Panc1 (cell line): ENCODE measurements around the gene USP11. TPM values are rescaled to one million over a fixed set of nuclear protein-coding genes. Genes with fewer than 3 reads are reported as not detected.

Source experiments
- ATAC-seq: fragments of 200-7000 bp; cut with Tn5 transposase; 2 replicates; pipeline ENCODE4 v1.9.1; 2020; ENCODE audit warnings: mild to moderate bottlenecking, moderate library complexity
- Bru-seq: library from RNA; stranded (reverse); fragments of 400-500 nt; gene quantifications from one replicate; lab custom pipeline; 2021; lab: Mats Ljungman, UMichigan
- BruChase-seq, 2 experiments: library from RNA; stranded (reverse); fragments of 400-500 nt; gene quantifications; one replicate each; lab custom pipeline; 2021; lab: Mats Ljungman, UMichigan
- BruUV-seq: library from RNA; stranded (reverse); fragments of 400-500 nt; replicated peaks from 2 replicates; lab custom pipeline; 2021; lab: Mats Ljungman, UMichigan
- CTCF ChIA-PET: fragments of 300-600 bp; sonication (Branson Sonifier 250); formaldehyde crosslinking; loops from one replicate; lab custom pipeline; 2022; ENCODE audit warnings: antibody characterized with exemption; lab: Charles Lee
- POLR2A ChIA-PET: fragments of 300-600 bp; sonication (Branson Sonifier 250); formaldehyde crosslinking; loops from one replicate; lab custom pipeline; 2022; ENCODE audit warnings: antibody characterized with exemption; lab: Charles Lee
- DNase-seq: peaks from one replicate; pipeline ENCODE4 v3.0.0-alpha.2; 2010; ENCODE audit warnings: low read depth, low spot score
- H3K27ac ChIP-seq: 2 replicates; pipeline ENCODE4 v1.5.1; 2011; ENCODE audit warnings: mild to moderate bottlenecking, low read length, inconsistent platforms
- H3K27me3 ChIP-seq: fragments of 200-500 bp; sonication (Bioruptor generic); 2 replicates; pipeline ENCODE4 v1.6.0; 2014; ENCODE audit warnings: low read length, inconsistent platforms; ENCODE audit not compliant: control insufficient read depth, insufficient read depth
- H3K36me3 ChIP-seq: fragments of 200-500 bp; sonication (Bioruptor generic); 2 replicates; pipeline ENCODE4 v1.5.1; 2014; ENCODE audit warnings: inconsistent platforms, mild to moderate bottlenecking, low read length, moderate library complexity; ENCODE audit not compliant: control insufficient read depth, insufficient read depth
- H3K4me1 ChIP-seq: 2 replicates; pipeline ENCODE4 v1.5.1; 2011; ENCODE audit warnings: inconsistent platforms, mild to moderate bottlenecking, low read length, moderate library complexity; ENCODE audit not compliant: control insufficient read depth, insufficient read depth
- H3K4me3 ChIP-seq, 2 experiments: 2 replicates each; pipeline ENCODE4 v1.5.1; 2011 to 2012; ENCODE audit warnings: low read depth in 2 of 2, low read length in 2 of 2, mild to moderate bottlenecking in 2 of 2, inconsistent platforms in 1 of 2, moderate library complexity in 1 of 2
- H3K9me3 ChIP-seq: fragments of 200-500 bp; sonication (Bioruptor generic); 2 replicates; pipeline ENCODE4 v1.5.1; 2014; ENCODE audit warnings: low read depth, mild to moderate bottlenecking, inconsistent platforms, low read length, moderate library complexity; ENCODE audit not compliant: control insufficient read depth, insufficient read depth
- POLR2AphosphoS5 ChIP-seq: IDR thresholded peaks from 2 replicates; pipeline ENCODE4 v1.6.1; 2012; ENCODE audit warnings: mild to moderate bottlenecking, low read depth, low read length, moderate library complexity
- REST ChIP-seq, 2 experiments: IDR thresholded peaks; 2 replicates each; pipeline ENCODE4 v1.6.1; 2011 to 2012; ENCODE audit warnings: low read depth in 2 of 2, control low read depth in 1 of 2, low read length in 1 of 2, mild to moderate bottlenecking in 1 of 2, moderate library complexity in 1 of 2; ENCODE audit not compliant: insufficient read depth in 1 of 2
- SIN3A ChIP-seq: IDR thresholded peaks from 2 replicates; pipeline ENCODE4 v1.6.1; 2012; ENCODE audit warnings: low read depth, mild to moderate bottlenecking, low read length, moderate library complexity, borderline replicate concordance; ENCODE audit not compliant: insufficient read depth
- TCF7L2 ChIP-seq: IDR thresholded peaks from 2 replicates; pipeline ENCODE4 v1.6.1; 2011; ENCODE audit warnings: mild to moderate bottlenecking, low read depth, low read length, inconsistent platforms
- in situ Hi-C: cut with HindIII; loops from 2 replicates; pipeline ENCODE4 v1.10.0; 2016; ENCODE audit warnings: low sequenced_read_pairs, low pct_unique_long_range_greater_than_20kb
- intact Hi-C: fragments of 100-400 bp; cut with micrococcal nuclease; formaldehyde crosslinking; loops from one replicate; pipeline ENCODE4 v1.10.0; 2022; ENCODE audit not compliant: unreplicated experiment
- long read RNA-seq: library from polyadenylated mRNA; unstranded; transcript quantifications from one replicate; pipeline ENCODE4 v2.0.0, GENCODE V29; 2021; ENCODE audit not compliant: unreplicated experiment
- polyA plus RNA-seq: library from polyadenylated mRNA; unstranded; fragments of >200 nt; gene quantifications from one replicate; pipeline ENCODE4 v1.2.1, GENCODE V29; 2012; ENCODE audit warnings: missing spikeins; ENCODE audit not compliant: insufficient read length
- total RNA-seq: library from RNA; stranded (reverse); gene quantifications from one replicate; pipeline ENCODE4 v1.2.1, GENCODE V29; 2021; ENCODE audit not compliant: unreplicated experiment
- TF ChIP-seq, protein P1 (sequence below): fragments of 450-650 bp; IDR thresholded peaks from 2 replicates; pipeline ENCODE4 v1.5.1; 2017; ENCODE audit warnings: mild to moderate bottlenecking

USP11 gene
- 82.4 TPM for total RNA-seq
- polyA plus RNA-seq: 105 TPM
- Bru-seq, nascent RNA: percentile 79 among the genes with signal in this experiment
- BruChase-seq, experiment 1, labeled RNA remaining after a 2-hour chase: percentile 75 among the genes with signal in this experiment
- percentile 90 among the genes with signal in this experiment for BruChase-seq, experiment 2, labeled RNA remaining after a 6-hour chase
- long read RNA-seq, transcript USP11-204 (21 exons, 3,515 nt): major isoform, 99 of 182 reads
- long read RNA-seq, partial matches to known transcripts: 62 of 182 reads
- long read RNA-seq, other reads (novel, unspliced or antisense): 21 of 182 reads

DNA sequence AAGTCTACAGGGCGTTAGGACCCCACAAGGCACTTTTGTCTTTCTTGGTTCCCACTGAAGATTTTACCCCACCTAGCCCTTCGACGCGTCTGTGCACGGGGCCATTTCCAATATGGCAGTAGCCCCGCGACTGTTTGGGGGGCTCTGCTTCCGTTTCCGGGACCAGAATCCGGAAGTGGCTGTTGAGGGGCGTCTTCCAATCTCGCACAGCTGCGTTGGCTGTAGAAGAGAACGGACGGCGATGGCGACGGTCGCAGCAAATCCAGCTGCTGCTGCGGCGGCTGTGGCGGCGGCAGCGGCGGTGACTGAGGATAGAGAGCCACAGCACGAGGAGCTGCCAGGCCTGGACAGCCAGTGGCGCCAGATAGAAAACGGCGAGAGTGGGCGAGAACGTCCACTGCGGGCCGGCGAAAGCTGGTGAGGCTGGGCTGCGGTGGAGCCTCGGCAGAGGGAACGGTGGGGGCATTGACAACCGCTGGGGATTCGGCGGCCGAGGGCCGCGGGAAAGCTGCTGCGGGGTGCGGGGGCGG is at the start of gene USP11:
Gene USP11 (plus strand): TSS at position 207 of the 530 bp plus-strand sequence. CDS start 35 bp downstream, at position 242.
- CTCF ChIA-PET: no interaction called here
- peaks cover 10% of the 10 kb centered on the region; the same call in 1 of the 2 replicates for H3K4me1 ChIP-seq
- DNase-seq (no peak), ATAC-seq (peak; percentile 59)
- no peak for TF ChIP-seq REST (IDR thresholded peaks at IDR 0.05; ENCODE audit: insufficient read depth in 1 of 2, low read depth in 2 of 2, low read length in 1 of 2)
- no peak for TF ChIP-seq TCF7L2
- TF ChIP-seq SIN3A: no peak
- TF ChIP-seq POLR2AphosphoS5: no peak
- TF ChIP-seq, protein P1, sequence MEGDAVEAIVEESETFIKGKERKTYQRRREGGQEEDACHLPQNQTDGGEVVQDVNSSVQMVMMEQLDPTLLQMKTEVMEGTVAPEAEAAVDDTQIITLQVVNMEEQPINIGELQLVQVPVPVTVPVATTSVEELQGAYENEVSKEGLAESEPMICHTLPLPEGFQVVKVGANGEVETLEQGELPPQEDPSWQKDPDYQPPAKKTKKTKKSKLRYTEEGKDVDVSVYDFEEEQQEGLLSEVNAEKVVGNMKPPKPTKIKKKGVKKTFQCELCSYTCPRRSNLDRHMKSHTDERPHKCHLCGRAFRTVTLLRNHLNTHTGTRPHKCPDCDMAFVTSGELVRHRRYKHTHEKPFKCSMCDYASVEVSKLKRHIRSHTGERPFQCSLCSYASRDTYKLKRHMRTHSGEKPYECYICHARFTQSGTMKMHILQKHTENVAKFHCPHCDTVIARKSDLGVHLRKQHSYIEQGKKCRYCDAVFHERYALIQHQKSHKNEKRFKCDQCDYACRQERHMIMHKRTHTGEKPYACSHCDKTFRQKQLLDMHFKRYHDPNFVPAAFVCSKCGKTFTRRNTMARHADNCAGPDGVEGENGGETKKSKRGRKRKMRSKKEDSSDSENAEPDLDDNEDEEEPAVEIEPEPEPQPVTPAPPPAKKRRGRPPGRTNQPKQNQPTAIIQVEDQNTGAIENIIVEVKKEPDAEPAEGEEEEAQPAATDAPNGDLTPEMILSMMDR: no peak
- H3K36me3 ChIP-seq: peaks cover 6% of the 10 kb centered on the region
- H3K27me3 ChIP-seq: no peaks in the 10 kb centered on the region
- BruUV-seq: no TSS peak
- in situ Hi-C loops (no loop called here), intact Hi-C loops (no loop called here)
- POLR2A ChIA-PET: interaction anchor here (0.6 kb wide), 2 partner anchors 17 to 192 kb away, joined by 3 to 6 read pairs; no protein-coding TSS in a partner anchor
- peak within 1 kb of the TSS; percentile 64 to 70 for H3K4me3 ChIP-seq
- peak within 1 kb of the TSS; percentile 96 for H3K27ac ChIP-seq
- H3K9me3 ChIP-seq: no peaks in the 10 kb centered on the region

DNA sequence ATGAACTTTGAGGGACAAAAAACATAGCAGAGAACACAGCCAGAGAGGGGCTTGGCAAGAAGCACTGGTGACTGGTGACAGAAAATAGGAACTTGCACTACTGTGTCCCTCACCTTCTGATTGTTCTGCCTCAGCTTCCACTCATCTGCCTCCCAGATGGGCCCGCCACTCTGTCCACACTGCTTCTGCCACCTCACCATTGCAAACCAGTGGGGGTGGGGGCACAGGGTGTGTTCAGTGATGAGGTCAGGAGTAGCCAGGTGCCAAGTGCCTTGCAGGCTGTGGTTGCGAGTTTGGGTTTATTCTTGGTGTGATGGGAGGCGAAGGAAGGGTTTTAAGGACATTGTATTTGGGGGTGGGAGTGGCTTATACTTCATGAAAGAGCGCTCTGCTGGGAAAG is 48.3 kb upstream of the USP11 start:
- no peaks in the 10 kb centered on the region for H3K4me1 ChIP-seq
- in situ Hi-C loops (no loop called here), intact Hi-C loops (no loop called here)
- ATAC-seq (no peak), DNase-seq (no peak)
- BruUV-seq: no TSS peak
- no peak overlapping the region for H3K4me3 ChIP-seq
- no peak for TF ChIP-seq TCF7L2
- TF ChIP-seq REST (IDR thresholded peaks at IDR 0.05; ENCODE audit: insufficient read depth in 1 of 2, low read depth in 2 of 2, low read length in 1 of 2): no peak
- no peak for TF ChIP-seq POLR2AphosphoS5
- TF ChIP-seq SIN3A: no peak
- TF ChIP-seq, protein P1: no peak
- no peak overlapping the region for H3K27ac ChIP-seq
- ChIA-PET POLR2A (no interaction called here), CTCF (no interaction called here)
- no peaks in the 10 kb centered on the region for H3K27me3 ChIP-seq
- H3K36me3 ChIP-seq: peaks cover 3% of the 10 kb centered on the region
- no peaks in the 10 kb centered on the region for H3K9me3 ChIP-seq
